HCT116 (cell line): Measurements from ENCODE around the gene POP5. TPM values are rescaled to one million over a fixed set of nuclear protein-coding genes. Genes with fewer than 3 reads are reported as not detected.

Experiments used
- ATAC-seq: fragments of 200-7000 bp; cut with Tn5 transposase; 2 replicates; pipeline ENCODE4 v1.9.1; 2020; ENCODE audit warnings: mild to moderate bottlenecking, moderate library complexity
- BruUV-seq: library from RNA; stranded (reverse); fragments of 400-500 nt; replicated peaks from 2 replicates; lab custom pipeline; 2021; lab: Mats Ljungman, UMichigan
- CTCF ChIA-PET: fragments of 300-600 bp; sonication (Branson Sonifier 250); formaldehyde crosslinking; loops from one replicate; lab custom pipeline; 2021; ENCODE audit warnings: antibody characterized with exemption; lab: Charles Lee
- POLR2A ChIA-PET: fragments of 300-600, 350-600 bp; sonication (Branson Sonifier 250); formaldehyde crosslinking; loops from one replicate; lab custom pipeline; 2021; ENCODE audit warnings: antibody characterized with exemption; lab: Charles Lee
- RAD21 ChIA-PET, 2 experiments: fragments of 300-600 bp; sonication (Branson Sonifier 250); formaldehyde crosslinking; loops; one replicate each; lab custom pipeline; 2023; ENCODE audit warnings: low total read pairs in 2 of 2; ENCODE audit not compliant: uncharacterized antibody in 2 of 2, unreplicated experiment in 2 of 2, low non-redundant PET in 1 of 2; lab: Charles Lee
- DNase-seq: peaks from one replicate; pipeline ENCODE4 v3.0.0-alpha.2; 2010; ENCODE audit warnings: low read depth, low spot score
- H2AFZ ChIP-seq: fragments of 200-600 bp; shearing (Covaris generic), sonication (generic); 2 replicates; pipeline ENCODE4 v1.6.1; 2017; ENCODE audit warnings: low read depth, mixed run types, mixed read lengths, antibody characterized with exemption, low read length; ENCODE audit not compliant: poor library complexity, severe bottlenecking
- H3K27ac ChIP-seq: 2 replicates; pipeline ENCODE4 v1.5.1; 2012; ENCODE audit warnings: low read depth, low read length
- H3K27me3 ChIP-seq: fragments of 200-600 bp; sonication (generic); 2 replicates; pipeline ENCODE4 v1.6.1; 2016; ENCODE audit warnings: mixed run types, low read length, mixed read lengths; ENCODE audit not compliant: insufficient read depth
- H3K36me3 ChIP-seq, 2 experiments: fragments of 200-500 bp in 1 of 2; fragments of 200-600 bp in 1 of 2; sonication (Bioruptor generic) in 1 of 2; sonication (generic) in 1 of 2; 2 replicates each; pipeline versions ENCODE4 v1.5.1 to v1.6.1; 2014 to 2016; ENCODE audit warnings: low read length in 2 of 2, inconsistent platforms in 1 of 2, mixed read lengths in 1 of 2, mixed run types in 1 of 2; ENCODE audit not compliant: insufficient read depth in 2 of 2, control insufficient read depth in 1 of 2
- H3K4me1 ChIP-seq, 2 experiments: fragments of 200-600 bp in 1 of 2; sonication (generic) in 1 of 2; 2 replicates each; pipeline versions ENCODE4 v1.5.1 to v1.6.1; 2012 to 2017; ENCODE audit warnings: low read length in 2 of 2, inconsistent platforms in 1 of 2, mild to moderate bottlenecking in 1 of 2, mixed read lengths in 1 of 2, mixed run types in 1 of 2, moderate library complexity in 1 of 2; ENCODE audit not compliant: insufficient read depth in 2 of 2, control insufficient read depth in 1 of 2
- H3K4me2 ChIP-seq: fragments of 200-600 bp; sonication (generic); 2 replicates; pipeline ENCODE4 v1.6.1; 2017; ENCODE audit warnings: mixed run types, low read length, mixed read lengths
- H3K4me3 ChIP-seq, 2 experiments: fragments of 200-600 bp in 1 of 2; sonication (generic) in 1 of 2; replicated peaks in 1 of 2; 2 replicates each; pipeline ENCODE4 v1.5.1; 2011 to 2016; ENCODE audit warnings: low read length in 2 of 2, control low read depth in 1 of 2, low read depth in 1 of 2, mild to moderate bottlenecking in 1 of 2, mixed read lengths in 1 of 2, mixed run types in 1 of 2
- H3K79me2 ChIP-seq: fragments of 200-600 bp; sonication (generic); 2 replicates; pipeline ENCODE4 v1.6.1; 2017; ENCODE audit warnings: mild to moderate bottlenecking, mixed run types, low read length, moderate library complexity, mixed read lengths; ENCODE audit not compliant: insufficient read depth
- H3K9ac ChIP-seq: fragments of 200-600 bp; sonication (generic); 2 replicates; pipeline ENCODE4 v1.6.1; 2016; ENCODE audit warnings: low read length, mixed read lengths
- H3K9me2 ChIP-seq: fragments of 200-600 bp; sonication (generic), shearing (Covaris generic); 2 replicates; pipeline ENCODE4 v1.6.1; 2017; ENCODE audit warnings: mixed run types, mild to moderate bottlenecking, moderate library complexity; ENCODE audit not compliant: insufficient read depth
- H3K9me3 ChIP-seq, 2 experiments: fragments of 200-500 bp in 1 of 2; fragments of 200-600 bp in 1 of 2; sonication (Bioruptor generic) in 1 of 2; sonication (generic) in 1 of 2; 2 replicates each; pipeline ENCODE4 v1.6.1; 2014 to 2017; ENCODE audit warnings: low read length in 2 of 2, mixed read lengths in 2 of 2, inconsistent platforms in 1 of 2, low read depth in 1 of 2, mild to moderate bottlenecking in 1 of 2, mixed run types in 1 of 2, moderate library complexity in 1 of 2; ENCODE audit not compliant: control insufficient read depth in 1 of 2, insufficient read depth in 1 of 2
- H4K20me1 ChIP-seq: fragments of 200-600 bp; sonication (generic), shearing (Covaris generic); 2 replicates; pipeline ENCODE4 v1.6.1; 2017; ENCODE audit warnings: mixed run types, mild to moderate bottlenecking, moderate library complexity; ENCODE audit not compliant: insufficient read depth
- ATF3 ChIP-seq: IDR thresholded peaks from 2 replicates; pipeline ENCODE4 v1.6.1; 2012
- CBX3 ChIP-seq: IDR thresholded peaks from 2 replicates; pipeline ENCODE4 v1.6.1; 2012; ENCODE audit warnings: low read depth
- EGR1 ChIP-seq: IDR thresholded peaks from 2 replicates; pipeline ENCODE4 v1.6.1; 2012; ENCODE audit warnings: low read depth
- ELF1 ChIP-seq: IDR thresholded peaks from 2 replicates; pipeline ENCODE4 v1.6.1; 2012; ENCODE audit warnings: low read depth, borderline replicate concordance
- EZH2 ChIP-seq: fragments of 200-600 bp; sonication (generic); IDR thresholded peaks from 2 replicates; pipeline ENCODE4 v1.6.1; 2017; ENCODE audit warnings: antibody characterized with exemption, mixed run types
- JUND ChIP-seq: IDR thresholded peaks from 2 replicates; pipeline ENCODE4 v1.6.1; 2012
- MAX ChIP-seq: IDR thresholded peaks from 2 replicates; pipeline ENCODE4 v1.6.1; 2012
- POLR2A ChIP-seq: IDR thresholded peaks from 2 replicates; pipeline ENCODE4 v1.7.0; 2011; ENCODE audit warnings: borderline replicate concordance; ENCODE audit not compliant: insufficient read depth, insufficient read length; ENCODE audit errors: extremely low read depth
- POLR2AphosphoS5 ChIP-seq: IDR thresholded peaks from 2 replicates; pipeline ENCODE4 v1.6.1; 2011; ENCODE audit warnings: mild to moderate bottlenecking, low read depth, low read length, moderate library complexity
- RAD21 ChIP-seq: IDR thresholded peaks from 2 replicates; pipeline ENCODE4 v1.6.1; 2012; ENCODE audit warnings: low read depth, mild to moderate bottlenecking
- REST ChIP-seq: IDR thresholded peaks from 2 replicates; pipeline ENCODE4 v1.6.1; 2012; ENCODE audit warnings: low read depth
- SIN3A ChIP-seq: IDR thresholded peaks from 2 replicates; pipeline ENCODE4 v1.6.1; 2012; ENCODE audit warnings: low read depth
- SRF ChIP-seq: IDR thresholded peaks from 2 replicates; pipeline ENCODE4 v1.6.1; 2012; ENCODE audit warnings: low read depth
- TCF7L2 ChIP-seq: IDR thresholded peaks from 2 replicates; pipeline ENCODE4 v1.7.0; 2011; ENCODE audit warnings: borderline replicate concordance, inconsistent platforms; ENCODE audit not compliant: insufficient read depth, insufficient read length; ENCODE audit errors: extremely low read depth
- YY1 ChIP-seq: IDR thresholded peaks from 2 replicates; pipeline ENCODE4 v1.6.1; 2011; ENCODE audit warnings: low read length, low read depth, moderate library complexity, mild to moderate bottlenecking; ENCODE audit not compliant: insufficient replicate concordance; ENCODE audit errors: extremely low read depth
- ZFX ChIP-seq: fragments of 450-650 bp; IDR thresholded peaks from 2 replicates; pipeline ENCODE4 v1.6.1; 2017
- ZNF274 ChIP-seq: fragments of 200-500 bp; sonication (Bioruptor generic); IDR thresholded peaks from 2 replicates; pipeline ENCODE4 v1.6.1; 2014; ENCODE audit warnings: mild to moderate bottlenecking, low read depth, low read length, inconsistent platforms
- intact Hi-C: fragments of 100-400 bp; cut with micrococcal nuclease; formaldehyde crosslinking; loops from 2 replicates; pipeline ENCODE4 v1.10.0; 2022
- total RNA-seq: library from RNA; stranded (reverse); gene quantifications from one replicate; pipeline ENCODE4 v1.2.1, GENCODE V29; 2021; ENCODE audit not compliant: unreplicated experiment

Gene POP5
- total RNA-seq, 1 experiment from 2014 or later, result 66.9 TPM

GRCh38 chr12:120554678-120555077 lies 26.5 kb downstream of the POP5 start:
- BruUV-seq, result no TSS peak
- H3K27me3 ChIP-seq, result no peaks in the 10 kb centered on the region
- no peak overlapping the region for H3K9ac ChIP-seq
- no peaks in the 10 kb centered on the region for H4K20me1 ChIP-seq
- no peaks in the 10 kb centered on the region for H3K4me1 ChIP-seq
- H3K4me2 ChIP-seq, result no peak overlapping the region
- peaks cover 12% of the 10 kb centered on the region for H3K79me2 ChIP-seq
- H3K27ac ChIP-seq, result no peak overlapping the region
- no peak overlapping the region for H3K4me3 ChIP-seq
- ChIA-PET RAD21 (no interaction called here), POLR2A (no interaction called here), CTCF (no interaction called here)
- H3K9me2 ChIP-seq, result no peaks in the 10 kb centered on the region
- H3K9me3 ChIP-seq, result no peaks in the 10 kb centered on the region
- H3K36me3 ChIP-seq, result peaks cover 28 to 42% of the 10 kb centered on the region in 2 experiments
- ATAC-seq (no peak), DNase-seq (no peak)
- H2AFZ ChIP-seq, result no peak overlapping the region
- no peak for TF ChIP-seq RAD21
- TF ChIP-seq SRF, result no peak
- TF ChIP-seq ATF3, result no peak
- no peak for TF ChIP-seq CBX3
- no peak for TF ChIP-seq MAX
- no peak for TF ChIP-seq TCF7L2
- no peak for TF ChIP-seq SIN3A
- TF ChIP-seq EZH2, result no peak
- TF ChIP-seq ELF1, result no peak
- TF ChIP-seq ZFX, result no peak
- TF ChIP-seq REST, result no peak
- TF ChIP-seq POLR2AphosphoS5, result no peak
- TF ChIP-seq JUND, result no peak
- no peak for TF ChIP-seq POLR2A
- TF ChIP-seq ZNF274, result no peak
- no peak for TF ChIP-seq YY1
- TF ChIP-seq EGR1, result no peak
- intact Hi-C loops, result no loop called here
